H1 (cell line): ENCODE results near the gene DNAJB1. TPM values are rescaled to one million over a fixed set of nuclear protein-coding genes. Genes with fewer than 3 reads are reported as not detected.
A peak's percentile ranks its signal among the peaks of the same experiment; 100 is the strongest.

ENCODE experiments used
- CTCF ChIA-PET: fragments of 300-600 bp; sonication (Branson Sonifier 250); formaldehyde crosslinking; loops from one replicate; lab custom pipeline; 2021; ENCODE audit not compliant: partially characterized antibody; lab: Charles Lee
- POLR2A ChIA-PET: fragments of 300-600 bp; sonication (Branson Sonifier 250); formaldehyde crosslinking; loops from one replicate; lab custom pipeline; 2021; ENCODE audit warnings: inconsistent platforms; ENCODE audit not compliant: partially characterized antibody; lab: Charles Lee
- DNase-seq, 2 experiments: peaks; one replicate each; pipeline versions ENCODE4 v3.0.0 to v3.0.0-alpha.2; 2010 to 2022; ENCODE audit warnings: low spot score in 2 of 2, low read depth in 1 of 2, mixed read lengths in 1 of 2
- FAIRE-seq: peaks from 2 replicates; lab custom pipeline; 2011; peaks lifted over from hg19 to GRCh38; lab: Jason Lieb, UNC
- H2AFZ ChIP-seq: 2 replicates; pipeline ENCODE4 v1.8.1; 2012; ENCODE audit warnings: low read length, inconsistent platforms
- H2AK5ac ChIP-seq: 2 replicates; pipeline ENCODE4 v1.6.1; 2013; ENCODE audit warnings: low read depth, low read length
- H2BK120ac ChIP-seq: replicated peaks from 2 replicates; pipeline ENCODE3; 2013; ENCODE audit warnings: low read depth, low read length, inconsistent platforms
- H2BK12ac ChIP-seq: 2 replicates; pipeline ENCODE4 v1.6.1; 2013; ENCODE audit warnings: low read depth, low read length
- H2BK15ac ChIP-seq: 2 replicates; pipeline ENCODE4 v1.6.1; 2013; ENCODE audit warnings: low read length
- H2BK20ac ChIP-seq: 2 replicates; pipeline ENCODE4 v1.6.1; 2013; ENCODE audit warnings: low read length
- H2BK5ac ChIP-seq: 2 replicates; pipeline ENCODE4 v1.6.1; 2013; ENCODE audit warnings: low read depth, low read length
- H3K14ac ChIP-seq: 2 replicates; pipeline ENCODE4 v1.6.1; 2013; ENCODE audit warnings: inconsistent platforms; ENCODE audit not compliant: insufficient read length
- H3K18ac ChIP-seq: 2 replicates; pipeline ENCODE4 v1.6.1; 2013; ENCODE audit warnings: low read length; ENCODE audit errors: extremely low read depth
- H3K23ac ChIP-seq: 2 replicates; pipeline ENCODE4 v1.6.1; 2013; ENCODE audit warnings: inconsistent platforms; ENCODE audit not compliant: insufficient read length
- H3K23me2 ChIP-seq: 2 replicates; pipeline ENCODE4 v1.6.1; 2013; ENCODE audit warnings: low read depth, low read length
- H3K27ac ChIP-seq: 2 replicates; pipeline ENCODE4 v1.6.1; 2011; ENCODE audit warnings: low read depth, low read length, inconsistent platforms
- H3K27me3 ChIP-seq, 4 experiments: replicated peaks in 1 of 4; 1 replicate in 1 of 4; 2 replicates in 3 of 4; pipeline versions ENCODE4 v1.6.1 to v1.8.1; 2011 to 2013; ENCODE audit warnings: low read length in 3 of 4, mild to moderate bottlenecking in 3 of 4, inconsistent platforms in 2 of 4, mixed read lengths in 2 of 4, moderate library complexity in 1 of 4; ENCODE audit not compliant: control insufficient read depth in 3 of 4, insufficient read depth in 3 of 4; ENCODE audit errors: extremely low read depth in 1 of 4
- H3K36me3 ChIP-seq, 4 experiments: 2 replicates each; pipeline versions ENCODE4 v1.6.1 to v1.8.1; 2011 to 2013; ENCODE audit warnings: mild to moderate bottlenecking in 4 of 4, low read length in 3 of 4, moderate library complexity in 2 of 4, control low read depth in 1 of 4, inconsistent platforms in 1 of 4; ENCODE audit not compliant: insufficient read depth in 4 of 4, control insufficient read depth in 2 of 4
- H3K4ac ChIP-seq: replicated peaks from 2 replicates; pipeline ENCODE3; 2013; ENCODE audit warnings: low read length, low read depth, mixed read lengths, inconsistent platforms; ENCODE audit not compliant: insufficient read length
- H3K4me1 ChIP-seq, 4 experiments: replicated peaks in 1 of 4; 1 replicate in 1 of 4; 2 replicates in 3 of 4; pipeline versions ENCODE4 v1.6.1 to v1.8.1; 2011 to 2013; ENCODE audit warnings: low read length in 3 of 4, inconsistent platforms in 2 of 4, mixed read lengths in 1 of 4; ENCODE audit not compliant: insufficient read depth in 4 of 4, control insufficient read depth in 3 of 4
- H3K4me2 ChIP-seq, 2 experiments: 2 replicates each; pipeline versions ENCODE4 v1.6.1 to v1.8.1; 2011 to 2013; ENCODE audit warnings: low read depth in 2 of 2, low read length in 2 of 2, control low read depth in 1 of 2, inconsistent platforms in 1 of 2, mild to moderate bottlenecking in 1 of 2; ENCODE audit not compliant: insufficient read depth in 1 of 2
- H3K4me3 ChIP-seq, 4 experiments: fragments of 200-600, 300-600 bp in 1 of 4; sonication (generic), shearing (Covaris generic), sonication (Bioruptor Twin) in 1 of 4; 2 replicates each; pipeline versions ENCODE4 v1.5.1 to v1.8.1; 2011 to 2016; ENCODE audit warnings: low read length in 4 of 4, low read depth in 3 of 4, control low read depth in 2 of 4, inconsistent platforms in 2 of 4, mild to moderate bottlenecking in 2 of 4, mixed read lengths in 1 of 4, moderate library complexity in 1 of 4; ENCODE audit not compliant: insufficient read depth in 2 of 4; ENCODE audit errors: extremely low read depth in 1 of 4
- H3K56ac ChIP-seq: replicated peaks from 2 replicates; pipeline ENCODE3; 2013; ENCODE audit warnings: low read depth, mild to moderate bottlenecking, mixed read lengths, low read length, inconsistent platforms; ENCODE audit not compliant: insufficient read length
- H3K79me1 ChIP-seq: 2 replicates; pipeline ENCODE4 v1.6.1; 2013; ENCODE audit warnings: low read depth, low read length, control low read depth
- H3K79me2 ChIP-seq, 2 experiments: 2 replicates each; pipeline versions ENCODE4 v1.6.1 to v1.8.1; 2012 to 2013; ENCODE audit warnings: low read length in 2 of 2, mild to moderate bottlenecking in 2 of 2, inconsistent platforms in 1 of 2; ENCODE audit not compliant: insufficient read depth in 2 of 2, control insufficient read depth in 1 of 2
- H3K9ac ChIP-seq, 4 experiments: replicated peaks in 1 of 4; 1 replicate in 1 of 4; 2 replicates in 3 of 4; pipeline versions ENCODE4 v1.6.1 to v1.8.1; 2011 to 2013; ENCODE audit warnings: low read depth in 3 of 4, low read length in 3 of 4, control low read depth in 2 of 4, mild to moderate bottlenecking in 2 of 4, moderate library complexity in 2 of 4, inconsistent platforms in 1 of 4; ENCODE audit errors: extremely low read depth in 1 of 4
- H3K9me3 ChIP-seq, 2 experiments: 2 replicates each; pipeline versions ENCODE4 v1.6.1 to v1.8.1; 2012 to 2013; ENCODE audit warnings: mild to moderate bottlenecking in 2 of 2, moderate library complexity in 2 of 2, control low read depth in 1 of 2, inconsistent platforms in 1 of 2, low read depth in 1 of 2, low read length in 1 of 2, mixed read lengths in 1 of 2; ENCODE audit not compliant: insufficient read depth in 2 of 2
- H4K20me1 ChIP-seq, 2 experiments: replicated peaks in 1 of 2; 2 replicates each; pipeline versions ENCODE3 to v1.8.1; 2011 to 2013; ENCODE audit warnings: inconsistent platforms in 2 of 2, low read length in 2 of 2, mild to moderate bottlenecking in 1 of 2; ENCODE audit not compliant: insufficient read depth in 2 of 2, control insufficient read depth in 1 of 2
- H4K5ac ChIP-seq: 2 replicates; pipeline ENCODE4 v1.6.1; 2013; ENCODE audit warnings: low read length, low read depth, mixed read lengths, inconsistent platforms; ENCODE audit not compliant: insufficient read length
- H4K8ac ChIP-seq: 2 replicates; pipeline ENCODE4 v1.8.0; 2013; ENCODE audit warnings: mild to moderate bottlenecking, moderate library complexity, low read length, inconsistent platforms; ENCODE audit not compliant: insufficient read depth; ENCODE audit errors: extremely low read depth
- H4K91ac ChIP-seq: replicated peaks from 2 replicates; pipeline ENCODE3; 2013; ENCODE audit warnings: low read length, mixed read lengths, inconsistent platforms; ENCODE audit not compliant: insufficient read length
- BACH1 ChIP-seq: IDR thresholded peaks from 2 replicates; pipeline ENCODE4 v1.6.1; 2012; ENCODE audit warnings: low read length, improper control_type of control experiment
- FOSL1 ChIP-seq: IDR thresholded peaks from 2 replicates; pipeline ENCODE4 v1.6.1; 2011; ENCODE audit warnings: mild to moderate bottlenecking, low read depth, low read length, moderate library complexity; ENCODE audit not compliant: insufficient read depth
- GTF2F1 ChIP-seq: IDR thresholded peaks from 2 replicates; pipeline ENCODE4 v1.6.1; 2012; ENCODE audit warnings: low read depth, low read length, improper control_type of control experiment, borderline replicate concordance
- KDM1A ChIP-seq: fragments of 200-600, 300-600 bp; sonication (generic); IDR thresholded peaks from 2 replicates; pipeline ENCODE4 v1.7.1; 2016; ENCODE audit warnings: mild to moderate bottlenecking, low read length, borderline replicate concordance
- MAFK ChIP-seq: IDR thresholded peaks from 2 replicates; pipeline ENCODE4 v1.6.1; 2012; ENCODE audit warnings: low read depth, mild to moderate bottlenecking, improper control_type of control experiment, low read length
- NANOG ChIP-seq: IDR thresholded peaks from 2 replicates; pipeline ENCODE4 v1.6.1; 2011; ENCODE audit warnings: low read length, low read depth, mild to moderate bottlenecking, inconsistent platforms; ENCODE audit not compliant: insufficient read depth, poor library complexity, severe bottlenecking
- POU5F1 ChIP-seq: IDR thresholded peaks from 2 replicates; pipeline ENCODE4 v1.6.1; 2011; ENCODE audit warnings: low read depth, mild to moderate bottlenecking, low read length, moderate library complexity
- RBBP5 ChIP-seq: IDR thresholded peaks from 2 replicates; pipeline ENCODE4 v1.7.1; 2012; ENCODE audit warnings: low read depth, mild to moderate bottlenecking, inconsistent platforms, low read length, moderate library complexity, borderline replicate concordance
- SAP30 ChIP-seq: fragments of 300-600 bp; sonication (generic); IDR thresholded peaks from 2 replicates; pipeline ENCODE4 v1.7.1; 2012; ENCODE audit warnings: low read length, moderate library complexity, mild to moderate bottlenecking, inconsistent platforms; ENCODE audit not compliant: insufficient read depth, insufficient replicate concordance
- SP2 ChIP-seq: IDR thresholded peaks from 2 replicates; pipeline ENCODE4 v1.6.1; 2012; ENCODE audit warnings: mild to moderate bottlenecking, low read length, inconsistent platforms
- SRF ChIP-seq: IDR thresholded peaks from 2 replicates; pipeline ENCODE4 v1.6.1; 2011; ENCODE audit warnings: mild to moderate bottlenecking, low read depth, low read length, moderate library complexity
- TAF7 ChIP-seq: optimal IDR thresholded peaks from 2 replicates; pipeline ENCODE3; 2011; ENCODE audit warnings: low read depth, mild to moderate bottlenecking, inconsistent platforms, low read length, moderate library complexity, borderline replicate concordance
- WGBS, 2 experiments: shearing (Covaris generic) in 1 of 2; methylation state at CpG; one replicate each; pipeline versions ENCODE4 v1.1.6 to v1.1.7; 2013 to 2015; ENCODE audit warnings: low lambda C conversion rate in 2 of 2, mixed read lengths in 2 of 2, inconsistent platforms in 1 of 2, low coverage in 1 of 2, missing lambda C conversion rate in 1 of 2; ENCODE audit not compliant: insufficient replicate concordance in 2 of 2, insufficient coverage in 1 of 2, insufficient read length in 1 of 2; ENCODE audit errors: extremely low coverage in 1 of 2, missing lambda C conversion rate in 1 of 2; 5-methylcytosine and 5-hydroxymethylcytosine counted together
- polyA plus RNA-seq, 7 experiments: library from polyadenylated mRNA; depleted of rRNA in 3 of 7; stranded (reverse) in 5 of 7; unstranded in 2 of 7; fragments of >200 nt in 5 of 7; fragments of 200-250 nt in 2 of 7; gene quantifications; 1 replicate in 5 of 7; 2 replicates in 1 of 7; 4 replicates in 1 of 7; pipeline versions ENCODE4 v1.2.1 to v1.2.3, GENCODE V29; 2011 to 2013; ENCODE audit warnings: missing spikeins in 2 of 7, mixed read lengths in 2 of 7
- total RNA-seq: library from RNA; stranded (reverse); fragmentation: NEBNext Ultra II Directional; extraction: Animal tissue kit (Norgen Biotek cat#: 25700); gene quantifications from 2 replicates; pipeline ENCODE4 v1.2.1, GENCODE V29; 2021
- TF ChIP-seq, protein P1 (sequence below): IDR thresholded peaks from 2 replicates; pipeline ENCODE4 v1.6.1; 2011; ENCODE audit warnings: low read depth, mild to moderate bottlenecking, low read length; ENCODE audit not compliant: insufficient read depth

DNAJB1 gene
- total and polyA plus RNA-seq, 2 of the 8 experiments (the other 6 are each of a cell fraction or from before 2014, with no cell fraction given): 62.9 to 64.3 TPM

GRCh38 chr19:14561249-14561648, 43.1 kb upstream of the DNAJB1 start:
- Histone ChIP-seq H2BK12ac (no peak overlapping the region), H3K79me2 (peaks cover 0 to 25% of the 10 kb centered on the region in 2 experiments; a peak in 1 of 4 replicates), H2AK5ac (no peak overlapping the region), H3K79me1 (peaks cover 7% of the 10 kb centered on the region), H3K14ac (no peak overlapping the region), H3K27ac (no peak overlapping the region; the same call in 1 of the 2 replicates), H3K4ac (no peak overlapping the region), H2BK120ac (no peak overlapping the region), H3K9me3 (no peaks in the 10 kb centered on the region), H3K23ac (no peak overlapping the region), H4K5ac (no peak overlapping the region), H3K9ac (no peak overlapping the region), H3K4me3 (no peak overlapping the region), H3K18ac (no peak overlapping the region), H3K4me2 (no peak overlapping the region), H3K36me3 (peaks cover 0 to 15% (median 6%) of the 10 kb centered on the region in 4 experiments; a peak in 3 of 8 replicates), H3K4me1 (peaks cover 0 to 44% (median 38%) of the 10 kb centered on the region in 4 experiments; a peak in 6 of 7 replicates), H3K23me2 (no peaks in the 10 kb centered on the region), H3K56ac (no peak overlapping the region), H4K20me1 (peaks cover 4 to 16% of the 10 kb centered on the region in 2 experiments), H2BK20ac (no peak overlapping the region), H4K91ac (no peak overlapping the region), H3K27me3 (no peaks in the 10 kb centered on the region), H2BK5ac (peak overlapping the region; percentile 66; the same call in 1 of the 2 replicates), H2AFZ (no peak overlapping the region), H2BK15ac (no peak overlapping the region), H4K8ac (no peak overlapping the region; the same call in 1 of the 2 replicates)
- 90% methylated on average over 8 of the region's 8 CpGs; no CpG with 5 or more reads in 1 of the 2 experiments for WGBS, 2 experiments
- CTCF ChIA-PET: interaction anchor here (2.0 to 3.1 kb wide), 3 partner anchors 10 to 13 kb away, joined by 9 to 13 read pairs (median 10); partner anchors contain the start of gene NDUFB7
- POLR2A ChIA-PET: interaction anchor here (0.6 to 3.2 kb wide), 3 partner anchors 8 to 58 kb away, joined by 3 to 11 read pairs (median 4); partner anchors contain the start of gene NDUFB7
- DNase-seq (no peak), FAIRE-seq (no peak)
- no peak for TF ChIP-seq FOSL1
- TF ChIP-seq SAP30: no peak
- TF ChIP-seq SP2: no peak
- no peak for TF ChIP-seq POU5F1
- TF ChIP-seq GTF2F1: no peak
- TF ChIP-seq SRF: no peak
- no peak for TF ChIP-seq BACH1
- TF ChIP-seq, protein P1, sequence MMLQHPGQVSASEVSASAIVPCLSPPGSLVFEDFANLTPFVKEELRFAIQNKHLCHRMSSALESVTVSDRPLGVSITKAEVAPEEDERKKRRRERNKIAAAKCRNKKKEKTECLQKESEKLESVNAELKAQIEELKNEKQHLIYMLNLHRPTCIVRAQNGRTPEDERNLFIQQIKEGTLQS: no peak
- no peak for TF ChIP-seq NANOG
- TF ChIP-seq TAF7: no peak
- TF ChIP-seq RBBP5: no peak
- TF ChIP-seq KDM1A: no peak
- no peak for TF ChIP-seq MAFK
